Glomerular visceral epithelial cell (primary cell): ENCODE results near the gene PRCC.
"Not testable (repeated sequence)": the region's sequence is repeated elsewhere in the genome, so short reads cannot be mapped to it uniquely, and the experiment has no call there.

Source experiments
- DNase-seq: peaks from one replicate; pipeline ENCODE4 v3.0.0-alpha.2; 2016; ENCODE audit errors: extremely low spot score

PRCC gene

DNA sequence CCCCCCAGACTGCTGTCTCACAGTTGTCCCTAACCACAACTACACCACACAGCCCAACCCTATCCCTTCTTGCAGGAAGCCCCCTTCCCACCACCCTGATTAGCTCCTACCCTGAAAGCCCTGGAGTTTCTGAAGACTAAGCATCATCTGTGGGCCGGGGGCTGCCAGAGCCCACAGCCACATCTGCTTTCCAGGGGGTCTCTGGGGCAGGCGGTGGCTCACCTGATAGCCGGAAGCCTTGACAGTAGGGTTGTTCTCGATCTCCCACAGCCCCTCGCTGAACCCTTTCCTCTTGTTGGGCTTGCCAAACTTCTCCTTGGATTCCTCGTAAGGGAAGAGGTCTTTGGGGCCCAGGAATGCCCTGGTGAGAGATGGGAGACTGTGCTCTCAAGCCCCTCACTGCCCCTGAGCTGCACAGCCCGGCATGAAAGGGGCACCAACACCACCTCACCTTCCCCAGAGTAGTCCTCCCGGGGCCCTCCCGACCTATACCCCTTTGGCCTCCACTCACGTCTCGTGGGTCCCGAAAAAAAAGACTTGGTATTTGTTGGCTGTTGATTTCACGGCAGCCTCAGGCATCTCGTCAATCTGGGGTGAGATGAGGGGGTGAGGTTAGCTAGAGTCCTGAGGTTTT is 22.4 kb upstream of the PRCC start:
- DNase-seq = no peak

DNA sequence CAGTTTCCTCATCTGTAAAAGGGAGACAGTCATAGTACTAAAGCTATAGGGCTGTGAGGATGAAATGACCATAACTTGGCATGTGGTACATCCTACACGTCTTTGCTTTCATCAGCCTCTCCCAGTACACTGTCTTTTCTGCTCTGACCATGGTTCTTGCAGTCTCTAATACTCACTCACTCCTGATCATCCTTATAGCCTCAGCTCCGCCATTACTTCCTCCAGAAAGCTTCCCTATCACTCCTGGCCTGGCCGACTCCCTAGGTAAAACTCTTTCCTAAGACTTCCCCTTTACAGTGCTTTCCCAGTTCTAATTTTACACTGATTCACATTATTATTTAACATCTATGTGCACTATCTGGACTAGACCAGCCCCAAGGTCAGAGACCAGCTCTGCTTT is 21.5 kb upstream of the PRCC start:
- no peak for DNase-seq

DNA sequence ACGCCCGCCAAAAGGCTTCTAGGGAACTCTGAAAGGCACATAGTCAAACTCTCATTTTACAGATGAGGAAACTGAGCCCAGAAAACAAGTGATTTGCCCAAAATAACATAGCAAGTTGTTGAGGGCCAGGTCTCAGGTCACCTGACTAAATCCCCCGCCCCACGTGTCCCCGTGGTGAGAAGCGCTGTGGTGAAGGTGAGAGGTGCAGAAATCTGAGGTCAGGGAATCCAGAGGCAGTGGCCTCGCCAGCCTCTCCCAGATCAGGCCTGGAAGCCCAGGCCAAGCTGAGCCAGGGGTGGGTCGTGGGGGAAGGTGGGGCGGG is 21.0 kb upstream of the PRCC start:
- DNase-seq = no peak

DNA sequence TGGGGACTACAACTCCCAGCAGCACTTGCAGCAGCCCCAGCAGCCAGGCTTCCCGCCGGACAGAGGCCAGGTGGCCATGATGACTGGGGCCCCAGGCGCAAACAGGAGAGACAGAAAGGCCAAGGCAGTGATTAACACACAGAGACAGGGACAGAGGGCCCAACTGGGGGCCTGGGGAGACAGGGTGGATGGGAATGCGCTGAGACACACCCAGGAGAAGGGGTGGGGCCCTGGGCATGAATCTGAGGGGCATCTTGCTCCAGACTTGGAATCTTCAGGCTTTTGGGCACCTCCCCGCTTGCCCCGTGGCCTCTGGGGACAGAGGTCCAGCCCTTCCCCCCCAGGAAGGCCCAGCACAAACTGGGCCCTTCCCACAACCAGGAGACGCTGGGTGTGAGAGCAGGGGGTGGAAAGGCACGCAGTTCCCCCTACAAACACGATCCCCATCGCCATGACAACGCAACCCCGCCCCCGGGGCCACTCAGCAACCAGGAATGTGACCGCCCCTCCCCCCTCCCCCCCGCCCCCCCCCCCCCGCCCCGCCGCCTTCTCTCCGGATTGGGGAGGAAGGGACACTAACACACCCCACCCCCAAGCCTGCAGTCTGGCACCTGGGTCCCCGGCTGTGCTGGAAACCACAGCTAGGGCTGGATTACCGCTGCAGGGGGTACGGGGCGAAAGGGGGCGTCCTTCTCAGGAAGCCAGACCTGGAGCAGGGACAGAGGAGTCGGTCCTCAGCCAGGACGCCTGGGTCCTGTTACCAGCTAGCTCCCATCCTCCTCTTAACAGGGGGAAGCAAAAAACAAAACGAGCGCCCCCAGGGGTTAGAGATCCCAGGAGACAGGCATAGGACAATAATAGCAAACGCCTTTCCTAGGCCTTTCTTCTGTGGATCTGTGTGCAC is 20.4 kb upstream of the PRCC start:
- DNase-seq = peak; percentile 98

DNA sequence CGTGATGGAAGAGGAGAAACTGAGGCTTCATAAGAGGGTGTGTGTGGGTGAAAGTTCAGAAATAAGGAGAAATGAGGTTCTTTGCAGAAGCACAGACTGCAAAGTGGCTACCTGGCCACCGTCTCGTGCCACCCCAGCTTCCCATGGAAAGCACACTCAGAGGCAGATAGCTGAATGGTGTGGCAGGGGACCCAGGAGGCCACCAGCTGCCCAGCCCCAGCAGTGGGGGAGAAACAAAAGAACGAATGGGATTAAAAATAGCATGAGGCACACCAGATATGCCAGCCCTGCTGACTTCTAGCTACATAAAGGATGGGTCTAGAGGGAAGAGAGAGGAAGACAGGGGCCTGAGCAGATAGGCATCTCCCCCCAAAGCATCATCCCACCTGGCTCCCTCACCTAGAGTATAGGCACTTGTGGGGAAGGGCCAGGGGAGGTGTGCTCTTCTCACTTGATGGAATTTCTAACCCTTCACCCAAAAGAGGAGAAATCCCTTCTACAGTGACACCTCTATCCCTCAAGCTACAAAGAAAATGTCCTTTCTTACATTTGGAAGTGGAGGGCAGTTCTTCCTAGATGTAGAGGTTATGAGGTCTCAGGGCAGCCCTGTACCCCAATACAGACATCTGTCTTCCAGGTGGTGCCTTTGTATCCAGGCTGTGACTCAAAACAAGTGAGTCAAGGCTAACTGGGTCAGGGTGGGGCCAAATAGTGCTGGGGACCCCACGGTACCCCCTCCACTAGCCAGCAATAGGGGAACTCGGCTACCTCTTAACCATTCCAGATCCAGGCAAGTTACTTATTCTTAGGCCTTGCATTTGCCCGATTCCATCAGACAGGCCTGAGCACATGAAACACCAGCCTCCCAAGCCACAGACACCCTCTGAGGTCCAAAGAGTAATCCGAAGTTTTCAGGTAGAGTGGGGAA is 19.3 kb upstream of the PRCC start:
- DNase-seq = no peak

DNA sequence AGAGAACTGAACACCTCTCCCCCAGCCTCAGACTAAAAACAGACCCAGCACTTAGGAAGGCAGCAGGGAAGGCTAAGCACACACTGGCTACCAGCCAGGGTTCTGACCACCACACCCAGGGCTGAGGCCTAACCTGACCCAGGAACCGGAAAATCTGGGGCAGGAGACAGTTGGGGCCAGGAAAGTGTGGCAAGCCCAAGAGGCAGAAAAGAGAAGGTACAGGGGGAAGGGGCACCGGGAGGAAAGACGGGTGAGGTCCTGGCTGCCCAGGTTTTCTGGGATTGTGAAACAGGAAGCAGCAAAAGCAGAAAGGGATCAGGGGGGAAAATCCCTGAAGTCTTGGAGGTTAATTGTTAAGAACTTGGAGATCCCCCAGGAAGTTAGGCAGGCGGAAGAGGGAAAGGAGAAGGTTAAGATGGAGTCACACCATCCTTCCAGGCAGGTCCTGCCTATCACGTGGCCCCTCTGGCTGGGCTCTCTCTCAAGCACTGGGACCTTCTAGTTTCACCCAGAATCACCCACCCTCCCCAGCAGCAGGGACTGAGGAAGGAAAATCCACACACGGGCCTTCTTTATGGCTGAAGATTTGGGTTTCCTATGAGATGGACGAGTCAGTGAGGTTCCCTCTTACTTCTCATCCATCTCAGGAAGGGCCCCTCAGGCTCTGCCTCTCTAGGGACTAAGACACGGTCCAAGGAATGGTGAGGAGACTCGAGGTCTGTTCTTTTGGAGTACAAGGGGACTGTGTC is 18.5 kb upstream of the PRCC start:
- peak; percentile 89 for DNase-seq

DNA sequence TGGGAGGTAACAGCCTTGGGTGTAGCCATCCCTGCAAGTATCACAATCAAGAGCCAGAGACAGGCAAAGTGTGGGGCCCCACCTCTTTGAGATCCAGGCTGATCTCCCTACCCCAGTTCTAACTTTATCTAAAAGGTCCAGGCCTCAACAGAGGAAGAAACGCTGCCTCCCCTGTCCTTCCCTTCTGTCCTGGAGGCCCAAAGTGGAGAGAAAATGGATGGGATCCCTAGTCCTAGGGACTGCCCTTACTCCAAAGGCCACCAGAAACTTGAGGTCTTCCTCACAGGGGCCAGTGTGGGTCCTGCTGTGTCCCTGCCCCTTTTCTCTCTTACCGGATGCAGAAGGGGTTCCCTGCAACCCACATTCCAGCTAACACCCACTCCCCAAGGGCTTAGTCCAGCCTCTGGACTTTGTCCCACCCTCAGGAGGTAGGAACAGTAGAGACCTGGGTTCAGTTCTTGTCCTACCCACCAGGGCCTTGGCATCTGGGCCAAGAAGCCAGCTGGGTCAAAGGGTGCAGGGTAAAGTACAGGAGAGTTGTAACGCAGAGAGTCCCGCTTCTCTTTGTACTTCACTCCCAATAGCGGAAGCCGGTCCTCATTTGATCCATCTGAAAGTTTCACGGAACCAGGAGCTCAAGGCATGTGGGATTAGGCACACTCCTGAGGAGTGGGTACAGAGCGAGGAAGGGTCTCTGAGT is 17.8 kb upstream of the PRCC start:
- DNase-seq = peak; percentile 40

DNA sequence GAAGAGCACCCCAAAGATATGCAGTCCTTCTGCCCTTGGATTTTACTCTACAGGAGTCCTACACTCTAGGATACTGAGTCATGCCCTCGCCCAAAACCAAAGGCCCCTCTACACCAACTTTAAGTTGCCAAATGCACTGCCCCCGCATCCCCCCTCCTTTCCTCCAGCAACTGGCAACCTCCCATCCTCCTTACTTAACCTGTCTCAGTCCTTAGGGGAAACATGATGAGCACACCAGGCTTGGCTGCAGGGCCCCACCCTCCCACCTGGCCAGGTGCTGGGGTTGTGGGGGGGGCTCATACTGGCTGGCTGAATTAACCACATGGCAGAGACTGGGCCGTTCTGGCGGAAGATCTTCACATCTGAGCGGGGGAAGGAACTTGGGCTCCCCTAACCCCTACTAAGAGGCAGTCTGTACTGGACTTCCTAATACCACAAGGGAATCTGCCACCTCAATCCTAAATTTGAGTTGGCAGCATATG is 17.1 kb upstream of the PRCC start:
- DNase-seq = peak; percentile 50

DNA sequence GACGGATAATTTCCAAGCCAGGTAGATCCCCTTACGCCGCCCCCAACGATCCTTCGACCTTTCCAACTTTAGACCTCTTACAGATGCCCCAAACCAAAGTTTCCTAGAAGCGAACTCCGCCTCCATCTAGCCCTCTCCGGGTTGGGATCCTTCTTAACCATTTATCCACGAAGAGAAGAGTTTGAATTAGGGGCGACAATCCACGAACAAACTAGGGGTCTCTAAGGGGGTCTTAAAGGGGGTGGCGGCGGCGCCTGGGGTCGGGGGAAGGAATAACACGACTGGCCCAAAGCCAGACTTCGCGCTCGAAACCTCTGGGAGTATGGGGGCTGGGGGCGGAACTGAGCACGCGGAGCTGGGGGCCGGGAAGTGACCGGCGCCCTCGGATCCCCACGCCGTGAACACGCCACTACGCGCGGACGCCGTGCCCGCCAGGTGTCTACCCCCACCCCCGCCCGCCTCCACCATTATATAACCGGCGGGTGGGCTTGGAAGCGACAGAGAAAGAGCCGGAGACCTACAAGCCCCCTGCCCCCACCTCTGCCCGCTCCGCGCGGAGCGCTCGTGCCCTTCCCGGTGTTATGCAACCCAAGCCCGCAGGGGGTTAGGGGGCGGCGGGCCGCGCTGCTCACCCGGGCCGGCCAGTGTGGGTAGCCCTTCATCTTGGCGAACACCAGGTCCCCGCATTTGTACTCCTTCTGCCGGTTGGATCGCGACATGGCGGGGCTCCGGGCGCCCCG is 16.5 kb upstream of the PRCC start:
- DNase-seq = peak; percentile 26

DNA sequence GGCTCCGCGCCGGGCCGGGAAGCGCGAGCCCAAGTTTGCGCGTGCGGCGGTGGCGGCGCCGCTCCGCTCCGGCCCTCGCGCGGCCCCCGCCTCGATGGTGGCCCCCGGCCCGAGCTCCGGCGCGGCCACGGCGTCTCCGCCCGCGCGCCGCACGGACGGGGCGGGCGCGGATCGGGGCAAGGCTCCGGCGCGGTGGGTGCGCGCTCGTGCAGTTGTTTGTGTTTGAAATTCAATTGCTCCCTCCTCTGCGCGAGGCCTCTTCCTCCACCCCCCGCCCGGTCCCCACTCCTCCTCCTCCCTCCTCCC is 15.9 kb upstream of the PRCC start, which contains the start of gene HDGF:
HDGF (minus strand) TSS at position 225 of the 306 bp plus-strand sequence. CDS start 246 bp downstream, outside the sequence.
- no peak for DNase-seq

DNA sequence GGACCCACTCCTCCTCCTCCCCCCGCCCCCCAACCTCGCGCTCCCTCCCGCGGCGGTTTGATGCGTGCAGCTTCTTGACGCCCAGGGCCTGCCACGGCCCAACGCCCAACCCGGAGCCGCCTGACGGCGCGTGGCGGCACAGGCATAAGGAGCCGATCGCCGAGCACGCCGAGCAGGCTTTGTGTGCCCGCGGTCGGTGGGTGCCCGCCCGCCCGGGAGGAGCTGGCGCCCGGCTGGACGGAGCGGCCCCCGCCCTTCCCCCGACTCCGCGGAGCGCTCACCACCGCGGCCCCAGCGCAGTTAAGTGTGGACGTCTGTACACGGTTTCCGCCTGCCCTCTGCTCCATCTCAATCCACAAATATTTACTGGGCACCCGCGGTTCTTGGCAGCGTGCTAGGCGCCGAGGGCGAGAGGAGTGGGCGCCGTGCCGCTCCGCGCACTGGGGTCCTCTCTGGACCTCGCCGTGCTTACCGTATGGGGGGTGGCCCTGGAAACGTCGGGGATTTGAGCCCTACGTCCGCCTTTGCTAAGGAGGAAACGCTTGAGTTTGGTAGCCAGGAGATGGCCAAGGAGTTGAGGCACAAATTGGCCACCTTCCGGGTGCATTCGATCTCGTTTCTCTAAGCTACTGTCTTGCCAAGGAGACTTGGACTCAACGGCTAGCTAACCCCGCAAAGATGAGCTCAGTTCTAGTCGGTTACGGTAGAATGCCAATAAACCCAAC is 15.4 kb upstream of the PRCC start:
- peak; percentile 98 for DNase-seq

DNA sequence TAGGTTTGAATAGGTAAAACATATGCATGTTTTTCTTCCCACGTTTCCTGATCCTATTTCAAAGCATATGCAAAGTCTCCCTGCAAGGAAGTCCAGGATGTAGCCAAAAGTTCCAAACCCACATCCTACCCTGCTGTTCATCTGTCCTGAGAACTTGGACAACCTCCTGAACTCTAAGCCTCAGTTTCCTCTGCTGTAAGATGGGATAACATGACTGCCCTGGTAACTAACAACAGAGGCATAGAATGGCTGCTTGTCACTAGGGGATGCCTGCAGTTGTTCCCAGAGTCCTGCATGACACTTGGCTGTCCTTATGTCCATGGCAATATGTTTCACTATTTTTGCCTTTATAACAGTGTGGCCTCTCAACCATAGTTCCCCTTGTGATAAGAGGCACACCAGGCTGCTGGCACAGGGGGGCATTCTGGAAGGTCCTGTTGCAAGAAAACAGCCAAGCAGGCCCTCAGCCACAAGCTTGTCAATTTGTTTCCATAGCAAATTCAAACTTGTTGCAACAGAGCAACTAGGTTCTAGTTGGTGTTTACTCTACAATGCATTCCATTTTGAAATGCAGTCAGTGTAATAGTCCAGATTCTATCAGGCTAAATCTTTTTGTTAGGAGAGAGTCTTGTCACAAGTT is 14.4 kb upstream of the PRCC start:
- no peak for DNase-seq

DNA sequence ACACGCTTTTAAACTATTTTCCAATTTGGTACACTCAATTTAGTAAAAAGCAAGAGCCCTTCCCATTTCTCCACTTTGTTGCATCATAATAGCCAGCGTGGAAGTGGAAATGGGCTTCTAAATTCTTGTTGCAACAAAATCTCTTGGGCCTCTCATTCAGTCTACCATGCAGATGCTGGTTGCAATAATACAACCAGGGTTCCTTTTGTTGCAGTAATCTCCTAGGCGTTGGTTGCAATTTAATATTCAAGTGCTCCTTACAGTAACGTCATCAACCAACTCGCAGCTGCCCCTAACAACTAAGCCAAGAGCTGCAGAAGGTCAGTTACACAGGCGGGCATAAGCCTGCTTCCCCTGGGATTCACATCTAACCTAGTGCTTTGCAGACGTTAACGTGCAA is 13.1 kb upstream of the PRCC start:
- DNase-seq = no peak

DNA sequence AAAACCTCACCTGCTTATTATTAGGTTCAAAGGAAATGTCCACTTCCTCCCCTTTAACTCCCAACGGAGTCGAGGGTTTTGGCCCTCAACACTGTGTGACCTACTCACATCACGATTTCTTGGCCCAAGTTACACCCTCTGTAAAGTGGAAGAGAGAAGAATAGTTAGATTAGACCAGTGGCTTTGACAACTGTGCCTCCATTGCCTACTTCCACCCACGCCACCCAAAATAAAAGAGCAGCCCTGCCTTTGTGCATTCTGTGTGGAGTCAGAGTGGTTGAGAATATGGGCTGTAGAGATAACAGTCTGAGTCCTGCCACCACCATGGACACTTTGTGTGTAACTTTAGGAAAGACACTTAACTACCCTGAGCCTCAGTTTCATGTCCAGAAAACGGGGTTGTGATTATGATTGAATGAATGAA is 11.8 kb upstream of the PRCC start:
- DNase-seq = no peak

DNA sequence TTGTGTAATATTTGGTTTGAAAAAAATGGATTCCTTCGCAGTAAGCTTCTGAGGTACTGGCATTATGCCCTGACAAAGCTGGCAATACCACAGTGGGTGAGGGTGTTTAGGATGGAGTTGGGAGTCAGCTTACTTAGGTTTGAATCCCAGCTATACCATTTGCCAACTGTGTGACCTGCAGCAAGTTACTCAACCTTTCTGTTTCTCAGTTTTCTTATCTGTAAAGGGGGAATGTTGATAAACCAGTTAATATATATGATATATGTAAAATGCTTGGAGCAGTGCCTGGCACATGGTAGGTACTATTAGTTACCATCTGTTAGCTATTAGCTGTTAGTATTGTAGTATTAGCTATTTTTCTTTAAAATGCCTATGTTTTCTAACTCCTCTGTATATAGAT is 11.0 kb upstream of the PRCC start:
- DNase-seq = no peak

DNA sequence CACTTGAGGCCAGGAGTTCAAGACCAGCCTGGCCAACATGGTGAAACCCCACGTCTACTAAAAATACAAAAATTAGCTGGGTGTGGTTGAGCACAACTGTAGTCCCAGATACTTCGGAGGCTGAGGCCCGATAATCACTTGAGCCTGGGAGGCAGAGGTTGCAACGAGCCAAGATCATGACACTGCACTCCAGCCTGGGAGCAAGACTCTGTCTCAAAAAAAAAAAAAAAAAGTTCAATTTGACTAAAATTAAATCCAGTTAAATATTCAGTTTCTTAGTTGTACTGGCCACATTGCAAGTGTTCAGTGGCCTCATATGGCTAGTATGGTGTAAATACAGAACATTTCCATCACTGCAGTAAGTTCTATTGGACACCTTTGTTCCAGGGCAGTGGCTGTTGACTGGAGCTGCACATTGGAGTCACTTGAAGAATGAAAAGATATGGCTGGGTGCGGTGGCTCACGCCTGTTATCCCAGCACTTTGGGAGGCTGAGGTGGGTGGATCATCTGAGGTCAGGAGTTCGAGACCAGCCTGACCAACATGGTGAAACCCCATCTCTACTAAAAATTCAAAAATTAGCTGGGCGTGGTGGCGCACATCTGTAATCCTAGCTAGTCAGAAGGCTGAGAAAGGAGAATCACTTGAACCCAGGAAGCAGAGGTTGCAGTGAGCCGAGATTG is 9.6 kb upstream of the PRCC start:
- not testable (repeated sequence) for DNase-seq

DNA sequence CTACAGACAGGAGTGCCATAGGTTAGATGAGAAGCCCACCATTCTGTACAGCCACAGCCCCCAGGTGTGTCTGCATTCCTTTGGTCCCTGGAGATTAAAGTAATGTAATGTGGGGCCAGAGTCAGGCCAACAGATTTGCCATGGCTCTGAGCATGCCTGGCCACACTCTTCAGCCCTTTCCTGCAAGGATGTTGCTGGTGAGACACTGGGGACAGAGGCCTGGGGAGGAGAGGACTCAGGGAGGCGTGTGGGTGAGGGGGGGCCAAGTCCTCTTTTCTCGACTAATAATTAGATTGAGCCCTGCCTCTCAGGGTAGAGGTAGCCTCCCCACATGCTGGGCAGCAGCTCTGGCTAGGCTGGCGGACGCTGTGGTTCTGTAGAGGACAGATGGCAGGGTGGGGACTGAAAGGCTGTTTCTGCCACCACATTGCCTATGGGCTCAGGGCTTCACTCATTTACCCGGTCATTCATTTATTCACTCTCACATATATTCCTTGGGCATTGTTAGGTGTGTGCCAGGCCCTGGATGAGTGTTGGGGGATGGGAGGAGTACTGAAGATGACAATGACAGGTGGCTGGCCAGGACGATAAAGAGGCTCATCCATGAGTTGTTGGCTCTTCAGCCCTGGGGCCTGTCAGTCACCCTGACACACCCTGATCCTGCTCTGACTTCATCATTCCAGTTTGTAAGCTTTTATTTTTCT is 7.1 kb upstream of the PRCC start:
- DNase-seq = no peak

DNA sequence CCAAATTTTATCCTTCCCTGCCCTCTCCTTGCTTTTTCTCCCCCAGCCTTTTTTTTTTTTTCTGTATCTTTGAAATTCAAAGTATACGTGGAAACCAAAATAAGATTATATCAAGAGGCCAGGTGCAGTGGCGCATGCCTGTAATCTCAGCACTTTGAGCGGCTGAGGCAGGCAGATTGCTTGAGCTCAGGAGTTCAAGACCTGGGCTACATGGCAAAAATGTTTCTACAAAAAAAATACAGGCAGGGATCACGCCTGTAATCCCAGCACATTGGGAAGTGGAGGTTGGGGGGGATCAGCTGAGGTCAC is 6.6 kb upstream of the PRCC start:
- no peak for DNase-seq
